Vagina (tissue), 2 donors: Measurements from ENCODE around the gene ZFYVE1. TPM values are rescaled to one million over a fixed set of nuclear protein-coding genes. Genes with fewer than 3 reads are reported as not detected.
"Not testable (repeated sequence)": the region's sequence is repeated elsewhere in the genome, so short reads cannot be mapped to it uniquely, and the experiment has no call there.

Experiments
- DNase-seq, 2 donors: peaks; one replicate each; pipeline ENCODE4 v3.0.0-alpha.2; 2017; ENCODE audit errors: extremely low spot score in 2 of 2
- H3K27ac ChIP-seq: fragments of 200-600 bp; sonication (generic); one replicate; pipeline ENCODE4 v1.5.1; 2019
- H3K27me3 ChIP-seq: fragments of 200-600 bp; sonication (generic); one replicate; pipeline ENCODE4 v1.5.1; 2019
- H3K36me3 ChIP-seq, 2 donors: fragments of 200-600 bp; sonication (generic); one replicate each; pipeline ENCODE4 v1.5.1; 2017 to 2019
- H3K4me1 ChIP-seq: fragments of 200-600 bp; sonication (generic); one replicate; pipeline ENCODE4 v1.5.1; 2019
- H3K4me3 ChIP-seq, 2 donors: fragments of 200-600 bp; sonication (generic); 1 replicate in 1 of 2; 2 replicates in 1 of 2; pipeline ENCODE4 v1.5.1; 2016 to 2019
- H3K9me3 ChIP-seq: fragments of 200-600 bp; sonication (generic); one replicate; pipeline ENCODE4 v1.5.1; 2019
- CTCF ChIP-seq, 3 experiments: fragments of 450-650 bp in 2 of 3; fragments of 200-600 bp in 1 of 3; sonication (generic) in 1 of 3; IDR thresholded peaks; one replicate each; pipeline ENCODE4 v1.5.1; 2017 to 2019; ENCODE audit warnings: antibody characterized with exemption in 3 of 3, mild to moderate bottlenecking in 2 of 3, moderate library complexity in 2 of 3
- POLR2A ChIP-seq, 2 donors: fragments of 450-650 bp; IDR thresholded peaks; one replicate each; pipeline ENCODE4 v1.6.1; 2017; ENCODE audit warnings: antibody characterized with exemption in 2 of 2, mild to moderate bottlenecking in 2 of 2, moderate library complexity in 2 of 2
- POLR2AphosphoS5 ChIP-seq, 2 donors: sonication (generic); formaldehyde crosslinking; IDR thresholded peaks; one replicate each; pipeline ENCODE4 v1.9.0; 2017; ENCODE audit warnings: antibody characterized with exemption in 2 of 2, mild to moderate bottlenecking in 2 of 2, low read depth in 1 of 2; ENCODE audit not compliant: insufficient read depth in 1 of 2
- intact Hi-C: fragments of 100-400 bp; cut with DNase I; formaldehyde crosslinking; loops from one replicate; pipeline ENCODE4 v1.15.1; 2023
- total RNA-seq: library from RNA; depleted of rRNA; stranded (reverse); fragments of >200 nt; gene quantifications from one replicate; pipeline ENCODE4 v1.2.3, GENCODE V29; 2016

The ZFYVE1 gene
- total RNA-seq, 1 donor from 2014 or later, result 19.2 TPM

GRCh38 chr14:73014105-73014504, 12.8 kb downstream of the ZFYVE1 start:
- Histone ChIP-seq H3K36me3 (peaks cover 0 to 11% of the 10 kb centered on the region in 2 donors), H3K27ac (no peak overlapping the region)
- intact Hi-C loops, result no loop called here

GRCh38 chr14:73011189-73011588, 15.7 kb downstream of the ZFYVE1 start:
- H3K9me3 ChIP-seq, DNase-seq, H3K27me3 ChIP-seq, H3K4me1 ChIP-seq, H3K27ac ChIP-seq, H3K4me3 ChIP-seq, intact Hi-C loops: not testable (repeated sequence)
- H3K36me3 ChIP-seq, result peaks cover 0 to 18% of the 10 kb centered on the region in 2 donors

More at GRCh38 chr14:73014105-73014504, 12.8 kb downstream of the ZFYVE1 start:
- peaks cover 21% of the 10 kb centered on the region for H3K4me1 ChIP-seq
- DNase-seq, result no peak
- TF ChIP-seq CTCF (IDR thresholded peaks at IDR 0.05) (no peak), POLR2AphosphoS5 (IDR thresholded peaks at IDR 0.05; ENCODE audit: insufficient read depth in 1 of 2, low read depth in 1 of 2) (no peak), POLR2A (IDR thresholded peaks at IDR 0.05) (no peak)
- no peaks in the 10 kb centered on the region for H3K9me3 ChIP-seq
- no peaks in the 10 kb centered on the region for H3K27me3 ChIP-seq
- H3K4me3 ChIP-seq, result no peak overlapping the region

GRCh38 chr14:73008501-73008900, 18.4 kb downstream of the ZFYVE1 start:
- Histone ChIP-seq H3K4me3 (no peak overlapping the region), H3K27ac (peak overlapping the region; percentile 56), H3K4me1 (peaks cover 6% of the 10 kb centered on the region), H3K36me3 (peaks cover 0 to 18% of the 10 kb centered on the region in 2 donors), H3K27me3 (no peaks in the 10 kb centered on the region), H3K9me3 (no peaks in the 10 kb centered on the region)
- intact Hi-C loops, result no loop called here
- DNase-seq, result no peak
- TF ChIP-seq CTCF (IDR thresholded peaks at IDR 0.05) (no peak), POLR2AphosphoS5 (IDR thresholded peaks at IDR 0.05; ENCODE audit: insufficient read depth in 1 of 2, low read depth in 1 of 2) (no peak), POLR2A (IDR thresholded peaks at IDR 0.05) (no peak)

- H3K36me3 ChIP-seq, result peaks cover 0 to 18% of the 10 kb centered on the region in 2 donors
- H3K27ac ChIP-seq, result peak overlapping the region; percentile 41
- TF ChIP-seq POLR2AphosphoS5 (IDR thresholded peaks at IDR 0.05; ENCODE audit: insufficient read depth in 1 of 2, low read depth in 1 of 2) (no peak), POLR2A (IDR thresholded peaks at IDR 0.05) (no peak), CTCF (IDR thresholded peaks at IDR 0.05) (no peak)
- intact Hi-C loops, result no loop called here
- H3K9me3 ChIP-seq, result no peaks in the 10 kb centered on the region
- no peak overlapping the region for H3K4me3 ChIP-seq
- H3K4me1 ChIP-seq, result peaks cover 6% of the 10 kb centered on the region
- DNase-seq, result no peak
- no peaks in the 10 kb centered on the region for H3K27me3 ChIP-seq
Observed at GRCh38 chr14:73007835-73008234, 19.1 kb downstream of the ZFYVE1 start.

- H3K4me3 ChIP-seq, DNase-seq, H3K27ac ChIP-seq, H3K27me3 ChIP-seq, intact Hi-C loops, H3K4me1 ChIP-seq, H3K9me3 ChIP-seq: not testable (repeated sequence)
- H3K36me3 ChIP-seq, result peaks cover 0 to 11% of the 10 kb centered on the region in 2 donors
Observed at GRCh38 chr14:73004641-73005040, 22.3 kb downstream of the ZFYVE1 start.

GRCh38 chr14:73003681-73004080, 23.2 kb downstream of the ZFYVE1 start:
- intact Hi-C loops, result no loop called here
- no peak overlapping the region for H3K27ac ChIP-seq
- TF ChIP-seq POLR2A (IDR thresholded peaks at IDR 0.05) (no peak), POLR2AphosphoS5 (IDR thresholded peaks at IDR 0.05; ENCODE audit: insufficient read depth in 1 of 2, low read depth in 1 of 2) (no peak), CTCF (IDR thresholded peaks at IDR 0.05) (no peak)
- no peaks in the 10 kb centered on the region for H3K27me3 ChIP-seq
- no peak overlapping the region for H3K4me3 ChIP-seq
- peaks cover 0 to 2% of the 10 kb centered on the region in 2 donors for H3K36me3 ChIP-seq
- no peaks in the 10 kb centered on the region for H3K4me1 ChIP-seq
- DNase-seq, result no peak
- H3K9me3 ChIP-seq, result no peaks in the 10 kb centered on the region
